Body of pancreas (tissue), 4 donors: ENCODE results near the gene CDC45.

Experiments
- CTCF ChIP-seq, 7 experiments: fragments of 450-650 bp in 4 of 7; fragments of 200-600 bp in 3 of 7; sonication (generic) in 3 of 7; IDR thresholded peaks; one replicate each; pipeline ENCODE4 v1.5.1; 2016 to 2019; ENCODE audit warnings: antibody characterized with exemption in 7 of 7
- POLR2A ChIP-seq, 3 donors: fragments of 450-650 bp; IDR thresholded peaks; one replicate each; pipeline ENCODE4 v1.6.1; 2016; ENCODE audit warnings: antibody characterized with exemption in 3 of 3, mild to moderate bottlenecking in 2 of 3

DNA sequence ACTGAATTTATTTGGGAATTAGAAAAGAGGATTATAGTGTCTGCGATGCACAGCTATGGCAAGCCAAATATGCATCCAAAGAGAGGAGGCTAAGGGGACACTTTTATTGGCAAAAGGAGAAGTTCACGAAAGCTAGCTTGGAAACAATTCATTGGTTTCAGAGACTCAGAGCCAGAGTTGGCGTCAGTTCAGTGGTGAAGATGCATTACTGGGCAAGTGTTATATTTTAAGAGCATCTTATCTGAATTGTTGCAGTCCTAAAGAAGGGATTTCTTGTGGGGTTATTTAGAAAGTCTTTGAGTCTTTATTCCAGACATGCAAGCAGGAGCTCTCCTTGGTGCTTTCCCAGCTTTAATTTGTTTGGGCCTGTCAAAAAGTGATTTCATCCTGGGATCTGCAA, 29.5 kb downstream of the CDC45 start:
- TF ChIP-seq CTCF (IDR thresholded peaks at IDR 0.05) (no peak), POLR2A (IDR thresholded peaks at IDR 0.05) (no peak)
